GM12865 (cell line): ENCODE measurements around the gene RHEBL1.

ENCODE experiments used
- DNase-seq: peaks from one replicate; pipeline ENCODE4 v3.0.0; 2010; ENCODE audit warnings: low read depth
- H3K4me3 ChIP-seq: 2 replicates; pipeline ENCODE4 v1.5.1; 2011; ENCODE audit warnings: mild to moderate bottlenecking, low read depth, low read length, control low read depth
- CTCF ChIP-seq: IDR thresholded peaks from 2 replicates; pipeline ENCODE4 v1.5.1; 2011; ENCODE audit warnings: low read length, control low read depth, low read depth, inconsistent platforms; ENCODE audit not compliant: insufficient read depth; ENCODE audit errors: missing control alignments

The RHEBL1 gene

GRCh38 chr12:49041881-49042484 is 27.8 kb downstream of the RHEBL1 start:
- no peak overlapping the region for H3K4me3 ChIP-seq
- TF ChIP-seq CTCF = no peak
- no peak for DNase-seq

GRCh38 chr12:49041036-49041880 is 28.5 kb downstream of the RHEBL1 start:
- no peak overlapping the region for H3K4me3 ChIP-seq
- TF ChIP-seq CTCF = no peak
- DNase-seq = no peak

- H3K4me3 ChIP-seq = no peak overlapping the region
- no peak for TF ChIP-seq CTCF
- DNase-seq = no peak
These were observed 29.4 kb downstream of the RHEBL1 start for GRCh38 chr12:49040364-49040855.

- no peak for TF ChIP-seq CTCF
- no peak for DNase-seq
- no peak overlapping the region for H3K4me3 ChIP-seq
These were observed 30.1 kb downstream of the RHEBL1 start for GRCh38 chr12:49039421-49040363.

- TF ChIP-seq CTCF = no peak
- no peak for DNase-seq
- H3K4me3 ChIP-seq = no peak overlapping the region
These were observed 31.4 kb downstream of the RHEBL1 start for GRCh38 chr12:49038291-49038955.

- H3K4me3 ChIP-seq = no peak overlapping the region
- no peak for TF ChIP-seq CTCF
- no peak for DNase-seq
These were observed 31.9 kb downstream of the RHEBL1 start for GRCh38 chr12:49037947-49038237.
